Neural crest cell (in vitro differentiated cells): ENCODE results near the gene MRPL42. TPM values are rescaled to one million over a fixed set of nuclear protein-coding genes. Genes with fewer than 3 reads are reported as not detected.
A peak's percentile ranks its signal among the peaks of the same experiment; 100 is the strongest.

ENCODE experiments used
- DNase-seq: peaks from one replicate; pipeline ENCODE4 v3.0.0; 2021; ENCODE audit warnings: low read depth, mixed read lengths, low spot score
- H3K27ac Mint-ChIP-seq: one replicate; pipeline ENCODE4 v1.8.0; 2021; ENCODE audit warnings: mild to moderate bottlenecking, mixed read lengths; ENCODE audit not compliant: unreplicated experiment
- H3K27me3 Mint-ChIP-seq: 2 replicates; pipeline ENCODE4 v1.8.0; 2021; ENCODE audit warnings: low read depth, mild to moderate bottlenecking, mixed read lengths
- H3K36me3 Mint-ChIP-seq: 2 replicates; pipeline ENCODE4 v1.8.0; 2021; ENCODE audit warnings: low read depth, mild to moderate bottlenecking, mixed read lengths
- H3K4me1 Mint-ChIP-seq: 2 replicates; pipeline ENCODE4 v1.8.0; 2021; ENCODE audit warnings: mixed read lengths
- H3K4me3 Mint-ChIP-seq: one replicate; pipeline ENCODE4 v1.8.0; 2021; ENCODE audit warnings: mild to moderate bottlenecking, mixed read lengths
- H3K9me3 Mint-ChIP-seq: 2 replicates; pipeline ENCODE4 v1.8.0; 2021; ENCODE audit warnings: mixed read lengths
- total RNA-seq: library from RNA; stranded (reverse); gene quantifications from 2 replicates; pipeline ENCODE4 v1.2.1, GENCODE V29; 2021
- TF ChIP-seq, protein P1 (sequence below): fragments of 200-600 bp; sonication (generic); conservative IDR thresholded peaks from 2 replicates; pipeline ENCODE4 v1.5.0; 2021; ENCODE audit warnings: antibody characterized with exemption, mild to moderate bottlenecking

MRPL42 gene
- total RNA-seq, 1 donor from 2014 or later = 117 TPM

DNA sequence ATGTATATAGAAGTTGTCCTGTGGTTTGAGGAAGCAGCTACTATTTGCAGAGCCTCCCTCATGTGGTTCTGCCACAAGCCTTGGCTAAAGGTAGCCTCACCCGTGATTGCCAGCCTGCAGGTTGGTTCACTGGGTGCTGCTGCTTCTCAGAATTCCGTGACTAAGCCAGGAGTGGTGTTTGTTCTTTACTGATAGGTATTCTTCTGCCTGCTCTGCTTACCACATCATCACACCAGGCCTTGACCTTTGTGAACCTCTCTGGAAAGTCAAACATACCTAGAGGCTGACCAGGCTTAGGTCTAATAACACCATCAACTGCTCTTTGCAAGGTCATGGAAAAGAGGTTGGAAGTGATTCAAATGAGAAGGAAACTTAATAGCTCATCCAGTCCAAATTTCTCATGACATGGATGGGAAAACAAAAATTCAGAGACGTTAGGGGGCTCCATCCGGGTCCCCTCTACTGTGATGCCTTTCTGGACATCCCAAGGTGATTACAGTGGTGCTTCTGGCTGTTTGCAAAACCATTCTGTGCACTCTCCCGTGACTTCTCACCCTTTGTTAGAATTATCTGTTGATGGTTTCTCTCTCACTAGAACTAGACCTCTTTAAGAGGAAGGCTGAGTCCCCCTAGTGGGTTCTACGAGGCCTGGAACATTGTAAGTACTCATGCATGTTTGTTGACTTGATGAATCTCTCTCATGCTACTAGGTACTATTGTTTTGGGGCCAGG lies 96.7 kb downstream of the MRPL42 start:
- peaks cover 33% of the 10 kb centered on the region for H3K36me3 Mint-ChIP-seq

DNA sequence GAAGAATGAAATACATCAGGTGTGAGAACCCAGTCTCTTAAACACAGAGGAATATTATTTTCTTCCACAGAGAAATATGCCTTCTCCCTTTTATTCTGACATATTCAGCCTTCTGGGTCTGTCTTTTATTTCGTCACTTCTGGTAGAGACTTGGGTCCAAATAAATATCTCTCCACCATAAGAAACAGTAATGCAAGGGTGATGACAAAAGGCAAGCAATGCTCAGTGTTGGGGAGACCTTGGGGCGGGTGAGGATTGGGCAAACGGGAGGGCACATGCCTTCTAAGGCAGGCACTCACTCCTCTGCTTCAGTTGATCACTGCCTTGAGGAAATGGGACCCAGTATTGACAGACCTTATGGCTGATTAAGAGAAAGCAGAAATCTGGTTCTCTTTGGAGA lies 98.4 kb downstream of the MRPL42 start:
- peaks cover 20% of the 10 kb centered on the region for H3K36me3 Mint-ChIP-seq
- DNase-seq = no peak
- peaks cover 2% of the 10 kb centered on the region for H3K27me3 Mint-ChIP-seq
- peaks cover 12% of the 10 kb centered on the region for H3K4me1 Mint-ChIP-seq
- H3K4me3 Mint-ChIP-seq = no peak overlapping the region
- H3K9me3 Mint-ChIP-seq = peaks cover 3% of the 10 kb centered on the region
- TF ChIP-seq, protein P1, sequence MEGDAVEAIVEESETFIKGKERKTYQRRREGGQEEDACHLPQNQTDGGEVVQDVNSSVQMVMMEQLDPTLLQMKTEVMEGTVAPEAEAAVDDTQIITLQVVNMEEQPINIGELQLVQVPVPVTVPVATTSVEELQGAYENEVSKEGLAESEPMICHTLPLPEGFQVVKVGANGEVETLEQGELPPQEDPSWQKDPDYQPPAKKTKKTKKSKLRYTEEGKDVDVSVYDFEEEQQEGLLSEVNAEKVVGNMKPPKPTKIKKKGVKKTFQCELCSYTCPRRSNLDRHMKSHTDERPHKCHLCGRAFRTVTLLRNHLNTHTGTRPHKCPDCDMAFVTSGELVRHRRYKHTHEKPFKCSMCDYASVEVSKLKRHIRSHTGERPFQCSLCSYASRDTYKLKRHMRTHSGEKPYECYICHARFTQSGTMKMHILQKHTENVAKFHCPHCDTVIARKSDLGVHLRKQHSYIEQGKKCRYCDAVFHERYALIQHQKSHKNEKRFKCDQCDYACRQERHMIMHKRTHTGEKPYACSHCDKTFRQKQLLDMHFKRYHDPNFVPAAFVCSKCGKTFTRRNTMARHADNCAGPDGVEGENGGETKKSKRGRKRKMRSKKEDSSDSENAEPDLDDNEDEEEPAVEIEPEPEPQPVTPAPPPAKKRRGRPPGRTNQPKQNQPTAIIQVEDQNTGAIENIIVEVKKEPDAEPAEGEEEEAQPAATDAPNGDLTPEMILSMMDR = no peak
- no peak overlapping the region for H3K27ac Mint-ChIP-seq

More for the DNA sequence above, 96.7 kb downstream of the MRPL42 start:
- no peak overlapping the region for H3K27ac Mint-ChIP-seq
- TF ChIP-seq, protein P1 = peak; percentile 26
- H3K9me3 Mint-ChIP-seq = peaks cover 9% of the 10 kb centered on the region
- peak overlapping the region; percentile 50 for H3K4me3 Mint-ChIP-seq
- H3K27me3 Mint-ChIP-seq = no peaks in the 10 kb centered on the region
- H3K4me1 Mint-ChIP-seq = peaks cover 5% of the 10 kb centered on the region
- DNase-seq = no peak

Other genes starting within 250 kb of the MRPL42 start
- gene NUDT4, start 89.6 kb upstream of the MRPL42 start, total RNA-seq = 59.1 and 59.2 TPM in 2 replicates
- gene UBE2N, start 25.6 kb upstream of the MRPL42 start, total RNA-seq = 176 and 185 TPM in 2 replicates
- gene SOCS2, start 105.2 kb downstream of the MRPL42 start, total RNA-seq = 53.5 and 56.4 TPM in 2 replicates
- gene CRADD, start 209.9 kb downstream of the MRPL42 start, total RNA-seq = 9.8 and 14.2 TPM in 2 replicates